Aorta (tissue), 5 donors: Measurements from ENCODE around the gene UNC79. TPM values are rescaled to one million over a fixed set of nuclear protein-coding genes. Genes with fewer than 3 reads are reported as not detected.
"Not testable (repeated sequence)": the region's sequence is repeated elsewhere in the genome, so short reads cannot be mapped to it uniquely, and the experiment has no call there.

Experiments
- ATAC-seq: fragments of 200-7000 bp; cut with Tn5 transposase; one replicate; pipeline ENCODE4 v1.9.1; 2022; ENCODE audit warnings: moderate library complexity; ENCODE audit not compliant: low FRiP score
- DNase-seq, 2 donors: peaks; one replicate each; pipeline ENCODE4 v3.0.0-alpha.2; 2020
- H3K27ac ChIP-seq, 2 donors: one replicate each; pipeline ENCODE4 v1.5.1; 2013; ENCODE audit warnings: low read length in 2 of 2, mild to moderate bottlenecking in 2 of 2, moderate library complexity in 2 of 2, control low read depth in 1 of 2, inconsistent platforms in 1 of 2, low read depth in 1 of 2
- H3K27me3 ChIP-seq, 2 donors: one replicate each; pipeline ENCODE4 v1.6.1; 2013; ENCODE audit warnings: control low read depth in 1 of 2, low read length in 1 of 2, mild to moderate bottlenecking in 1 of 2, moderate library complexity in 1 of 2; ENCODE audit not compliant: insufficient read depth in 2 of 2, control insufficient read depth in 1 of 2
- H3K36me3 ChIP-seq, 2 donors: one replicate each; pipeline ENCODE4 v1.6.1; 2013; ENCODE audit warnings: control low read depth in 1 of 2, low read length in 1 of 2, mild to moderate bottlenecking in 1 of 2; ENCODE audit not compliant: insufficient read depth in 2 of 2, control insufficient read depth in 1 of 2
- H3K4me1 ChIP-seq, 2 donors: one replicate each; pipeline ENCODE4 v1.6.1; 2013; ENCODE audit warnings: low read length in 2 of 2, control low read depth in 1 of 2, mild to moderate bottlenecking in 1 of 2, moderate library complexity in 1 of 2; ENCODE audit not compliant: insufficient read depth in 2 of 2, control insufficient read depth in 1 of 2
- H3K4me3 ChIP-seq, 2 donors: one replicate each; pipeline ENCODE4 v1.5.1; 2013; ENCODE audit warnings: low read length in 2 of 2, control low read depth in 1 of 2, mild to moderate bottlenecking in 1 of 2
- H3K9me3 ChIP-seq: one replicate; pipeline ENCODE4 v1.6.1; 2013; ENCODE audit warnings: mild to moderate bottlenecking, low read length; ENCODE audit not compliant: control insufficient read depth
- WGBS, 2 donors: extraction: QIAGEN DNeasy Blood & Tissue Kit; methylation state at CpG; one replicate each; pipeline ENCODE4 v1.1.7; 2013; 5-methylcytosine and 5-hydroxymethylcytosine counted together
- intact Hi-C, 2 donors: fragments of 100-400 bp; cut with DNase I; formaldehyde crosslinking; loops; one replicate each; pipeline versions ENCODE4 v1.14.2 to v1.15.0; 2022
- long read RNA-seq, 2 donors: library from polyadenylated mRNA; unstranded; transcript quantifications; one replicate each; pipeline ENCODE4 v2.0.0, GENCODE V29; 2020 to 2021
- polyA plus RNA-seq, 2 donors: library from polyadenylated mRNA; stranded (reverse); fragments of 200-250 nt; gene quantifications; one replicate each; pipeline ENCODE4 v1.2.3, GENCODE V29; 2013
- total RNA-seq, 2 donors: library from RNA; stranded (reverse); fragmentation: NEBNext Ultra II Directional; extraction: Animal tissue kit (Norgen Biotek cat#: 25700); gene quantifications; one replicate each; pipeline ENCODE4 v1.2.1, GENCODE V29; 2021
- donor health status: healthy with polysubstance abuse.
- donor health status: Bipolar disorder and iron deficiency.
- donor health status: DM: no; HTN: no; CAD: no.
- donor health status: DM: no; HTN: no; CAD: no.
- donor health status: DM: yes; HTN: yes; CAD: no.

Gene UNC79
- total RNA-seq (under 1 TPM; 0.16 to 0.21 TPM), polyA plus RNA-seq (under 1 TPM in 1 of 2 donors, not detected in 1; 0.05 TPM)
- long read RNA-seq, donor 1, partial matches to known transcripts, result 0 of 1 reads
- long read RNA-seq, donor 1, other reads (novel, unspliced or antisense), result 1 of 1 reads
- long read RNA-seq, donor 2, result 0 reads

GRCh38 chr14:93430315-93431035, at the start of gene UNC79:
Gene UNC79 (plus strand): TSS chr14:93430939. CDS start chr14:93431030, 91 bp downstream.
- H3K27ac ChIP-seq, result no peak within 1 kb of the TSS
- H3K36me3 ChIP-seq, result no peaks in the 10 kb centered on the region
- no peaks in the 10 kb centered on the region for H3K27me3 ChIP-seq
- DNase-seq, result no peak
- H3K9me3 ChIP-seq, result peaks cover 5% of the 10 kb centered on the region
- ATAC-seq, result no peak
- no peak within 1 kb of the TSS for H3K4me3 ChIP-seq
- 1 to 2% methylated on average over 48 to 51 of the region's 51 CpGs for WGBS, 2 donors
- no peaks in the 10 kb centered on the region for H3K4me1 ChIP-seq
- intact Hi-C loops, result no loop called here

- no peaks in the 10 kb centered on the region for H3K9me3 ChIP-seq
- ATAC-seq (no peak), DNase-seq (no peak)
- no peaks in the 10 kb centered on the region for H3K27me3 ChIP-seq
- H3K36me3 ChIP-seq, result no peaks in the 10 kb centered on the region
- no peak overlapping the region for H3K4me3 ChIP-seq
- no peaks in the 10 kb centered on the region for H3K4me1 ChIP-seq
- H3K27ac ChIP-seq, result no peak overlapping the region
- WGBS, 2 donors, result 39 to 49% methylated on average over 1 of the region's 1 CpG
- intact Hi-C loops, result no loop called here
Observed at GRCh38 chr14:93381644-93382043, 49.1 kb upstream of the UNC79 start.

GRCh38 chr14:93384256-93384655, 46.5 kb upstream of the UNC79 start:
- ATAC-seq, H3K27ac ChIP-seq, H3K27me3 ChIP-seq, intact Hi-C loops, H3K4me1 ChIP-seq, H3K9me3 ChIP-seq, DNase-seq, H3K36me3 ChIP-seq, H3K4me3 ChIP-seq: not testable (repeated sequence)
- 63 to 68% methylated on average over 1 of the region's 1 CpG for WGBS, 2 donors

- Histone ChIP-seq H3K4me1 (no peaks in the 10 kb centered on the region), H3K27ac (no peak overlapping the region), H3K36me3 (no peaks in the 10 kb centered on the region), H3K9me3 (no peaks in the 10 kb centered on the region), H3K4me3 (no peak overlapping the region), H3K27me3 (no peaks in the 10 kb centered on the region)
- ATAC-seq (no peak), DNase-seq (no peak)
- intact Hi-C loops, result no loop called here
Observed at GRCh38 chr14:93395231-93395630, 35.5 kb upstream of the UNC79 start.

- Histone ChIP-seq H3K27ac (no peak overlapping the region), H3K36me3 (no peaks in the 10 kb centered on the region)
Observed at GRCh38 chr14:93396456-93396855, 34.3 kb upstream of the UNC79 start.

GRCh38 chr14:93398491-93398890, 32.2 kb upstream of the UNC79 start:
- ATAC-seq, result no peak
- intact Hi-C loops, result no loop called here

More at GRCh38 chr14:93396456-93396855, 34.3 kb upstream of the UNC79 start:
- ATAC-seq (no peak), DNase-seq (no peak)
- Histone ChIP-seq H3K4me3 (no peak overlapping the region), H3K27me3 (no peaks in the 10 kb centered on the region), H3K4me1 (no peaks in the 10 kb centered on the region), H3K9me3 (no peaks in the 10 kb centered on the region)
- intact Hi-C loops, result no loop called here
- WGBS, 2 donors, result 79 to 83% methylated on average over 1 of the region's 1 CpG

GRCh38 chr14:93402951-93403350, 27.8 kb upstream of the UNC79 start:
- Histone ChIP-seq H3K4me3 (no peak overlapping the region), H3K27me3 (no peaks in the 10 kb centered on the region), H3K9me3 (no peaks in the 10 kb centered on the region), H3K27ac (no peak overlapping the region), H3K36me3 (no peaks in the 10 kb centered on the region), H3K4me1 (no peaks in the 10 kb centered on the region)
- WGBS, 2 donors, result 52 to 53% methylated on average over 3 of the region's 3 CpGs
- DNase-seq, result no peak
- intact Hi-C loops, result no loop called here
- no peak for ATAC-seq

More at GRCh38 chr14:93398491-93398890, 32.2 kb upstream of the UNC79 start:
- Histone ChIP-seq H3K9me3 (no peaks in the 10 kb centered on the region), H3K27me3 (no peaks in the 10 kb centered on the region), H3K4me1 (no peaks in the 10 kb centered on the region), H3K36me3 (no peaks in the 10 kb centered on the region), H3K27ac (no peak overlapping the region), H3K4me3 (no peak overlapping the region)
- no peak for DNase-seq

- H3K36me3 ChIP-seq, result no peaks in the 10 kb centered on the region
- no peaks in the 10 kb centered on the region for H3K27me3 ChIP-seq
- H3K27ac ChIP-seq, result no peak overlapping the region
- ATAC-seq (no peak), DNase-seq (no peak)
- no peaks in the 10 kb centered on the region for H3K4me1 ChIP-seq
- intact Hi-C loops, result no loop called here
- no peak overlapping the region for H3K4me3 ChIP-seq
- 59 to 60% methylated on average over 2 of the region's 2 CpGs for WGBS, 2 donors
- no peaks in the 10 kb centered on the region for H3K9me3 ChIP-seq
Observed at GRCh38 chr14:93410021-93410420, 20.7 kb upstream of the UNC79 start.

GRCh38 chr14:93410893-93411292, 19.8 kb upstream of the UNC79 start:
- DNase-seq, result no peak
- no peak overlapping the region for H3K4me3 ChIP-seq
- no peak for ATAC-seq
- WGBS, 2 donors, result 68 to 74% methylated on average over 3 of the region's 3 CpGs
- H3K9me3 ChIP-seq, result no peaks in the 10 kb centered on the region
- H3K4me1 ChIP-seq, result no peaks in the 10 kb centered on the region
- no peak overlapping the region for H3K27ac ChIP-seq
- H3K27me3 ChIP-seq, result no peaks in the 10 kb centered on the region
- no peaks in the 10 kb centered on the region for H3K36me3 ChIP-seq
- intact Hi-C loops, result no loop called here
